IPS DF 6.9 (cell line): ENCODE results near the gene FHOD3.

ENCODE experiments used
- DNase-seq: peaks from one replicate; pipeline ENCODE4 v3.0.0-alpha.2; 2013; ENCODE audit warnings: low read depth, low spot score
- H3K27ac ChIP-seq: one replicate; pipeline ENCODE4 v1.5.1; 2013; ENCODE audit warnings: low read length, control low read depth
- H3K27me3 ChIP-seq: 2 replicates; pipeline ENCODE4 v1.6.1; 2013; ENCODE audit warnings: mild to moderate bottlenecking, low read length; ENCODE audit not compliant: control insufficient read depth, insufficient read depth
- H3K36me3 ChIP-seq: 2 replicates; pipeline ENCODE4 v1.6.1; 2013; ENCODE audit warnings: low read length; ENCODE audit not compliant: control insufficient read depth, insufficient read depth
- H3K4me1 ChIP-seq: 2 replicates; pipeline ENCODE4 v1.6.1; 2013; ENCODE audit warnings: low read length; ENCODE audit not compliant: control insufficient read depth, insufficient read depth
- H3K4me3 ChIP-seq: 2 replicates; pipeline ENCODE4 v1.5.1; 2013; ENCODE audit warnings: mild to moderate bottlenecking, low read length
- H3K9me3 ChIP-seq: 2 replicates; pipeline ENCODE4 v1.6.1; 2013; ENCODE audit warnings: low read length, inconsistent platforms; ENCODE audit not compliant: control insufficient read depth, insufficient read depth
- WGBS: extraction: QIAGEN DNeasy Blood & Tissue Kit; methylation state at CpG from one replicate; pipeline ENCODE4 v1.1.7; 2013; ENCODE audit warnings: mixed read lengths, missing lambda C conversion rate; ENCODE audit not compliant: insufficient read length, insufficient coverage; 5-methylcytosine and 5-hydroxymethylcytosine counted together

FHOD3 gene

DNA sequence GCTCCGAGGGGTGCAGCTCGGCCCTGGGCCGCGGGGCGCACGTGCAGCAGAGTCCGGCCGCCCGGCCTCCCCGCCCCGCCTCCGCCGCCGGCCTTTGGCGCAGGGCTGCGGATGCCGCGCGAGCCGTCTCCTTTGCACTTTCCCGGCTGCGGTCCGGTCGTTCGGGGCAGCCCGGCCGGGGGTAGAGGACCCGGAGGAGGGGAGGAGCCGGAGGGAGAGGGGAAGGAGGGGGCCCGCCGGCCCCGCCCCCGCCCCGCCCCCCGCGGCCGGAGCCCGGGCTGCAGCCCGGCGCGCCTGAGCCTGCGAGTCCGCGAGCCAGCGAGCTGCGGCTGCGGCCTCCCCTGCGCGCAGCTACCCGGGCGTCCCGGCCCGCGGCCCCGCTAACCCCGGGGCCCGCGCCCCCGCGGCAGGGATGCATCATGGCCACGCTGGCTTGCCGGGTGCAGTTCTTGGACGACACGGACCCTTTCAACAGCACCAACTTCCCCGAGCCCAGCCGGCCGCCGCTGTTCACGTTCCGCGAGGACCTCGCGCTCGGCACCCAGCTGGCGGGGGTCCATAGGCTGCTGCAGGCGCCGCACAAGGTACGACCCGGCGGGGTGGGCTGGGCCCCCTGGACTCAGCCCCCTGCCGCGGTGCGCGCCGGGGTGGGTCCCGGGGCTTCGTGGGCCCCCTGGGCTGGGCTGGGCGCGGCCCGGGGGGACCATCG, at the start of gene FHOD3:
Gene FHOD3, plus strand, starts transcription at position 297 of the 709 bp plus-strand sequence. Its CDS starts 123 bp downstream, at position 420.
- no peak for DNase-seq
- H3K27ac ChIP-seq, result no peak within 1 kb of the TSS
- peaks cover 26% of the 10 kb centered on the region; the same call in 1 of the 2 replicates for H3K27me3 ChIP-seq
- peak within 1 kb of the TSS; percentile 68 for H3K4me3 ChIP-seq
- H3K4me1 ChIP-seq, result no peaks in the 10 kb centered on the region; the same call in 1 of the 2 replicates
- WGBS, result no CpG with 5 or more reads among the region's 91 CpGs
- H3K36me3 ChIP-seq, result no peaks in the 10 kb centered on the region
- H3K9me3 ChIP-seq, result no peaks in the 10 kb centered on the region

DNA sequence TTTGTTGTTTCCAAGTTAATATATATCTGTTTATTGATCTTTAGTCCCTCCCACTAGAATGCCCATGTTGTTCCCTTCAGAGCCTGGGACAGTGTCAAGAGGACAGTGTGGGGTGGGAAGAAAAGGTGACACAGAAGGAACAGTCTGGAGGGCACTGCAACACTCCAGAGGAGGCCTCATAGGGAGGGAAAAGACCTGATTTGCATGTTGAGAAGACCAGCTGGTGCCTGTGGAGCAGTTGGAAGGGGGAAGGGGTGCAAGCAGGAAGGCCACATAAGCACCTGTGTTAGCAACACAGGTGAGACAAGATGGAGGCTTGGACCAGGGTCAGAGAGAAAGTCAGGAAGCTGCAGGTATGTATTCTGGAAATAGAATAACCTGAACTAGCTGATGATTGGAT, 48.1 kb upstream of the FHOD3 start:
- DNase-seq, result no peak
- H3K27ac ChIP-seq, result no peak overlapping the region
- H3K36me3 ChIP-seq, result no peaks in the 10 kb centered on the region
- H3K4me1 ChIP-seq, result peaks cover 3% of the 10 kb centered on the region; the same call in 1 of the 2 replicates
- no peak overlapping the region for H3K4me3 ChIP-seq
- no peaks in the 10 kb centered on the region for H3K9me3 ChIP-seq
- H3K27me3 ChIP-seq, result no peaks in the 10 kb centered on the region

DNA sequence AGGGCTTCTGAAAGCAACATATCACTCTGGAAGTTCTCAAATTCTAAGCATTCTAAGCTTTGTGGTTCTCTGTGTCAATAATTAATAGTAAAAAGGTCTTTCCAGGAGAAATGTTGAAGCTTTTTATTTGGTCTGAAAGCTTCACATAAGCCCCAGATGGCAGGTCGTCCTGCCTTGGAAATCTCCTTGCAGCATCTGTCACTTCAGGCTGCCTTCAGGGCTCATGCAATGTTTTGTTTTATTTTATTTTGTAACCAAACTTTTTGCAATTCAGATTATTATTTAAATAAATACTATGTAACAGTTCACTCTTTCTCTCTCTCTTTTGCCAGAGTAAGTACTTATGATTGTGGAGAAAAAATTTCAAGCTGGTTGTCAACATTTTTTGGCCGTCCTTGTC, 46.7 kb upstream of the FHOD3 start:
- H3K4me3 ChIP-seq, result no peak overlapping the region
- no peaks in the 10 kb centered on the region for H3K27me3 ChIP-seq
- no peaks in the 10 kb centered on the region for H3K9me3 ChIP-seq
- no peaks in the 10 kb centered on the region for H3K36me3 ChIP-seq
- no peak overlapping the region for H3K27ac ChIP-seq
- no peak for DNase-seq
- WGBS, result no CpG with 5 or more reads among the region's 2 CpGs
- peaks cover 3% of the 10 kb centered on the region; the same call in 1 of the 2 replicates for H3K4me1 ChIP-seq

GRCh38 chr18:36255072-36255698, 42.3 kb upstream of the FHOD3 start:
- H3K4me3 ChIP-seq, result no peak overlapping the region
- WGBS, result no CpG with 5 or more reads among the region's 10 CpGs
- no peak for DNase-seq

DNA sequence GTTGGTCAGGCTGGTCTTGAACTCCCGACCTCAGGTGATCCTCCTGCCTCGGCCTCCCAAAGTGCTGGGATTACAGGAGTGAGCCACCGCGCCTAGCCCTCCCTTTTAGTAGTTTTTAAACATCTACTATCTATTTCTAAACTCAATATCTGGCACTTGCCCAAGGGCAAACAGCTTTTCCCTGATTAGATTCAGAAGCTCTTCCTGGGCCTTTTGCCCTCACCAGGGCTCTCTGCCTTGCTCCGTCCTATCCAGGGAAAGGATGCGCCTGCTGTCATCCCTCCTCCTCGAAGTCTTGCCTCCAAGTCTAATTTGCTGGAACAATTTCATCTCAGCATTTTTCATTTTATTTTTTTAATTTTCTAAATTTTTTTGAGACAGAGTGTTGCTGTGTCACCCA, 41.4 kb upstream of the FHOD3 start:
- no peak for DNase-seq
- Histone ChIP-seq H3K27me3 (no peaks in the 10 kb centered on the region), H3K4me1 (no peaks in the 10 kb centered on the region), H3K9me3 (no peaks in the 10 kb centered on the region), H3K36me3 (no peaks in the 10 kb centered on the region), H3K4me3 (no peak overlapping the region), H3K27ac (no peak overlapping the region)
- WGBS, result no CpG with 5 or more reads among the region's 7 CpGs

More at GRCh38 chr18:36255072-36255698, 42.3 kb upstream of the FHOD3 start:
- H3K4me1 ChIP-seq, result no peaks in the 10 kb centered on the region
- H3K9me3 ChIP-seq, result no peaks in the 10 kb centered on the region
- H3K27ac ChIP-seq, result no peak overlapping the region
- H3K36me3 ChIP-seq, result no peaks in the 10 kb centered on the region
- no peaks in the 10 kb centered on the region for H3K27me3 ChIP-seq

DNA sequence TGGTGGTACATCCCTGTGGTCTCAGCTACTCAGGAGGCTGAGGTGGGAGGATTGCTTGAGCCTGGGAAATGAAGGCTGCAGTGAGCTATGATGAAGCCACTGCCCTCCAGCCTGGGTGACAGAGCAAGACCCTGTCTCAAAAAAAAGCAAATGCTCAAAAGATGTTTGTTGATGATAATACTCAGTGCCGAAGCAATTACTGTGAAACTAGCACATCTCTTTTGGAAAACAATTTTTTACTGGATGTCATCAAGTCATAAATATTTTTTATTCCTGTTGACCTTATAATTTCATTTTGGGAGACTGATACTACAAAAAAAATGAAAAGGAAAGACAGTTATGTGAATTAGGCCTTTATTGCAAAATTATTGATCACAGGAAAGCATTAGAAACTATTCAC, 34.5 kb upstream of the FHOD3 start:
- H3K4me1 ChIP-seq, result no peaks in the 10 kb centered on the region; the same call in 1 of the 2 replicates
- H3K27ac ChIP-seq, result no peak overlapping the region
- no peaks in the 10 kb centered on the region for H3K27me3 ChIP-seq
- no CpG with 5 or more reads among the region's 1 CpG for WGBS
- H3K4me3 ChIP-seq, result no peak overlapping the region
- no peaks in the 10 kb centered on the region for H3K9me3 ChIP-seq
- H3K36me3 ChIP-seq, result no peaks in the 10 kb centered on the region
- DNase-seq, result no peak

- Histone ChIP-seq H3K27me3 (no peaks in the 10 kb centered on the region), H3K4me1 (no peaks in the 10 kb centered on the region; the same call in 1 of the 2 replicates), H3K36me3 (no peaks in the 10 kb centered on the region), H3K4me3 (no peak overlapping the region), H3K27ac (no peak overlapping the region), H3K9me3 (no peaks in the 10 kb centered on the region)
- DNase-seq, result no peak
- WGBS, result no CpG with 5 or more reads among the region's 8 CpGs
Measured at GRCh38 chr18:36264283-36264682, 33.2 kb upstream of the FHOD3 start.

- Histone ChIP-seq H3K36me3 (no peaks in the 10 kb centered on the region), H3K27me3 (no peaks in the 10 kb centered on the region), H3K27ac (no peak overlapping the region), H3K4me1 (no peaks in the 10 kb centered on the region; the same call in 1 of the 2 replicates), H3K4me3 (no peak overlapping the region), H3K9me3 (no peaks in the 10 kb centered on the region)
- no CpG with 5 or more reads among the region's 5 CpGs for WGBS
- DNase-seq, result no peak
Measured at GRCh38 chr18:36265015-36265414, 32.5 kb upstream of the FHOD3 start.

DNA sequence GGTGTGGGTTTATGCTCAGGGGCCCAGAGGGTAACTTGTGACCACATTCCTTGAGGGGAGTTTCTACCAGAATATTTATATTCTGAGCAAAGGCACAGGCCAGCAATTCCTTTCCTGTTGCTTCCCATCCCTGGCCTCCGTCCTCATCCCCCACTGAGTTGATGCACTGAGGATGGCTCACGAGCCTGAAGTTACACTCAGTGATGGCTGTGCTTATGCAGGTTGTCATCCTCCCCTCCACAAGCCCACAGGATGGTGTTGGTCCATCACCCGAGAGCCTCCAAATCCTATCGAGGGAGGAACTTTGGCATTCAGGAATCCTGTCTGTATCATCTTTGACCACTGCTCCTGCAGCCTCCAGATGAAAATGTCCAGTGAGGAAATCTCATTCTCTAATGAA, 28.4 kb upstream of the FHOD3 start:
- Histone ChIP-seq H3K4me3 (no peak overlapping the region), H3K27ac (no peak overlapping the region), H3K27me3 (no peaks in the 10 kb centered on the region), H3K4me1 (no peaks in the 10 kb centered on the region; the same call in 1 of the 2 replicates), H3K36me3 (no peaks in the 10 kb centered on the region), H3K9me3 (no peaks in the 10 kb centered on the region)
- no peak for DNase-seq
- WGBS, result no CpG with 5 or more reads among the region's 4 CpGs

- H3K4me3 ChIP-seq, result no peak overlapping the region
- no peaks in the 10 kb centered on the region; the same call in 1 of the 2 replicates for H3K4me1 ChIP-seq
- H3K9me3 ChIP-seq, result no peaks in the 10 kb centered on the region
Measured at GRCh38 chr18:36271153-36271552, 26.4 kb upstream of the FHOD3 start.

DNA sequence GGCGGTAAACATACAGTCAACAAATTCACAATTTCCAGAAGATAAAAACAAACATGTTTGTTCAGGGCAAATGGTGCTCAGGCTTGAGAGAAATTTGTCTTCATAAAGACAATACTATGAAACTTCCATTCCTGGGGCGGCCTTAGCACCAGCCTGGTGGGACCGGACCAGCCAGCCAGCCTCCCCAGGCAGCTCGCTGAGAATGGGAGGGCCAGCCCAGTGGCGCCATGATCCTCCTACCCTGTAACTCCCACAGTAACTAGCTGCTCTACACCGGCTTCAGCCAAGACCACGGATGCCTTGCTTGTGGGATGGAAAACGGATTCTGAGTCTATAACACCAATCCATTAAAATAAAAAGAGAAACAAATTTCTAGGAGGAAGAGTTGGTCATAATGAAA, 24.2 kb upstream of the FHOD3 start:
- Histone ChIP-seq H3K27me3 (no peaks in the 10 kb centered on the region), H3K36me3 (no peaks in the 10 kb centered on the region), H3K9me3 (no peaks in the 10 kb centered on the region), H3K4me3 (no peak overlapping the region), H3K27ac (no peak overlapping the region), H3K4me1 (no peaks in the 10 kb centered on the region)
- DNase-seq, result no peak
- no CpG with 5 or more reads among the region's 8 CpGs for WGBS

More at GRCh38 chr18:36271153-36271552, 26.4 kb upstream of the FHOD3 start:
- no peaks in the 10 kb centered on the region for H3K27me3 ChIP-seq
- H3K36me3 ChIP-seq, result no peaks in the 10 kb centered on the region
- DNase-seq, result no peak
- no peak overlapping the region for H3K27ac ChIP-seq
